NOMO-1 (cell line): ENCODE data around the gene PCBP1.
"Not testable (repeated sequence)": the region's sequence is repeated elsewhere in the genome, so short reads cannot be mapped to it uniquely, and the experiment has no call there.

Source experiments
- DNase-seq, 2 experiments: peaks; one replicate each; lab custom pipeline; 2025; ENCODE audit not compliant: unreplicated experiment in 2 of 2; lab: John Stamatoyannopoulos, UW

Gene PCBP1

GRCh38 chr2:70086838-70087701 is at the start of gene PCBP1:
TSS of gene PCBP1 (plus strand) at chr2:70087477. CDS start at chr2:70087744, 267 bp downstream.
- peak; percentile 90 to 99 for DNase-seq

GRCh38 chr2:70039366-70039765 is 47.9 kb upstream of the PCBP1 start:
- DNase-seq: no peak

DNA sequence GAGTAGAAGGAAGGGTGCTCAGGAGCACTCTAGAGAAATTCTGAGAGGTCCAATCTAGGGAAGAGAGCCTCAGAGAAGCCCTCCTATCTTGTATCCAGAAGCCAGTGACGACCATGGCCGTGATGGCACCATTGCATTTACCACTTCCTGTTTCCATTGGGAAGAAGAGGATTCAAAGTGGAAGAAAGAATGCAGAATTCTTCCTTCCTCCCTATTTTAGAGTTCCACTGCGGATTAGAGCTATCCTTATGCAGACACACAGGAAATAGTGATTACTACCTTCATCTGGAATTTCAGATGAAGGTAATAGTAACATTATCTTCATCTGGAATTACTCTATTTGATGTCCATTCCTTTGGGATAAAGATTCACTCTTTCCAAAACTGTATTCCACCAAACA is 45.6 kb upstream of the PCBP1 start:
- no peak for DNase-seq

GRCh38 chr2:70042246-70042645 is 45.0 kb upstream of the PCBP1 start:
- no peak for DNase-seq

- peak; percentile 74 to 89 for DNase-seq
Observed at GRCh38 chr2:70043252-70043875, 43.9 kb upstream of the PCBP1 start.

GRCh38 chr2:70044290-70045040 is 42.8 kb upstream of the PCBP1 start:
- no peak for DNase-seq

- DNase-seq: no peak
Observed at GRCh38 chr2:70045405-70045804, 41.9 kb upstream of the PCBP1 start.

GRCh38 chr2:70045932-70046331 is 41.3 kb upstream of the PCBP1 start:
- no peak for DNase-seq

- peak; percentile 43 to 60 for DNase-seq
Observed at GRCh38 chr2:70046534-70046933, 40.7 kb upstream of the PCBP1 start.

GRCh38 chr2:70047451-70047850 is 39.8 kb upstream of the PCBP1 start:
- DNase-seq: peak in 1 of 2 experiments; percentile 34

- DNase-seq: no peak
Observed at GRCh38 chr2:70049255-70049654, 38.0 kb upstream of the PCBP1 start.

DNA sequence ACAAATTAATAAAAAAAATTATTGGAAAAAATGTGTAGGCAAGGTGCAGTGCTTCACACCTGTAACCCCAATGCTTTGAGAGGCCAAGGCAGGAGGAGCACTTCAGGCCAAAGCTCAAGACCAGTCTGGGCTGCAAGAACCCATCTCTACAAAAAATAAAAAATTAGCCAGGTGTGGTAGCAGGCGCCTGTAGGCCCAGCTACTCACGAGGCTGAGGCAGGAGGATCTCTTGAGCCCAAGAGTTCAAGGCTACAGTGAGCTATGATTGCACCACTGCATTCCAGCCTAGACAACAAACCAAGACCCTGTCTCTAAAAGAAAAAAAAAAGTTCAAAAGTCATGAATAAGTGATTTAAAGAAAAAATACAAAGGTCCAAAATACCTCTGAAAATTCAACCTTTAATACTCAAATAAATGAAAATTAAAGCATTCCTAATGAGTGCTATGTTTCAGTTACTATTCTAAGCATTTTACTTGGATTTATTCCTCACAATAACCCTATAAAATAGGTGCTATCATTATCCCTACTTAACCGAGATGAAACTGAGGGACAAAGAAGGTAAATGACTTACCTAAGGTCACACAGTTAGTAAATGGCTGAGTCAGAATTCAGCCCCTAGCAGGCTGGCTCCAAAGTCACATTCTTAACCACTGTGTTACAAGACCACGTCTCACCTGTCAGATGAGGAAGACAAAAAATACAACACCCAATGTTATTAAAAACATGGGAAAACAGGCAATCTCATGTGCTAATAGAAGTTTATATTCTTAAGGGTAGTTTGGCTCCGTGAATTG is 36.4 kb upstream of the PCBP1 start:
- no peak for DNase-seq

DNA sequence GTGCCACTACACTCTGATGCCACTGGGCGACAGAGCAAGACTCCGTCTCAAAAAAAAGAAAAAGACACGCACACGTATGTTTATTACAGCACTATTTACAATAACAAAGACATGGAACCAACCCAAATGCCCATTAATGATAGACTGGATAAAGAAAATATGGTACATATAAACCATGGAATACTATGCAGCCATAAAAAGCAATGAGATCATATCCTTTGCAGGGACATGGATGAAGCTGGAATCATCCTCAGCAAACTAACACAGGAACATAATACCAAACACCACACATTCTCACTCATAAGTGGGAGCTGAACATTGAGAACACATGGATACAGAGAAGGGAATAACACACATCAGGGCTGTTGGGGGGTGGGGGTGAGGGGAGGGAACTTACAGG is 32.0 kb upstream of the PCBP1 start:
- DNase-seq: not testable (repeated sequence)

DNA sequence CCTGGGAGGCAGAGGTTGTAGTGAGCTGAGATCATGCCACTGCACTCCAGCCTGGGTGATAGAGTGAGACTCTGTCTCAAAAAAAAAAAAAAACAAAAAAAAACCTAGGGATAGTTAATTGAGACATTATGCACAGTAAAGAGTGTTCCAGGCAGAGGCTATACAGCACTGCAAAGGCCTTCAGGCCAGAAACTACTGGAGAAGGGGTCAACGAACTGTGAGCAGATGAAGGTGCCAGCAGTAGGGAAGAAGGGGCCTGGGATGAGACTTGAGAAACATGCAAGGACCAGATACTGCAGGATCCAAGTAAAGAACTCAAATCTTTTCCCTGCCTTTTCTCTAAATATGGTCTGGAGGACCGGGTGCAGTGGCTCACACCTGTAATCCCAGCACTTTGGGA is 26.0 kb upstream of the PCBP1 start:
- DNase-seq: no peak

DNA sequence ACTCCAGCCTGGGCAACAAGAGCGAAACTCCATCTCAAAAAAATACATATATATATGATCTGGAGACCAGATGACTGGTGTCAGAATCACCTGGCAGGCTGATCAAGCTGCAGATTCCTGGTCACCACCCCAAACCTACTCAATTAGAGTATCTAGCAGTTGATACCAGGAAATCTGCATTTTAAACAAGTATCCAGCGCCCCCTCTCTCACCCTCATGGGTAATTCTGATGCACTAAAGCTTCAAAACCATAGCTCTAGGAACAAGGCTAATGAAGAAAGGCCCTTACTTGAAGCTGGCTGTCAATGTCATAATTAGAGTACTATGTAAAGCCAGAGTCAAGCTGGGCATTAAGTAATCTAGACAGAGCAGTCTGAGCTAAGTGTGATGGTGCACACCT is 25.0 kb upstream of the PCBP1 start:
- peak in 1 of 2 experiments; percentile 14 for DNase-seq

- DNase-seq: no peak
Observed at GRCh38 chr2:70068119-70068518, 19.2 kb upstream of the PCBP1 start.

GRCh38 chr2:70069049-70069448 is 18.2 kb upstream of the PCBP1 start:
- DNase-seq: no peak

- DNase-seq: peak; percentile 72 to 89
Observed at GRCh38 chr2:70070542-70071268, 16.6 kb upstream of the PCBP1 start.

DNA sequence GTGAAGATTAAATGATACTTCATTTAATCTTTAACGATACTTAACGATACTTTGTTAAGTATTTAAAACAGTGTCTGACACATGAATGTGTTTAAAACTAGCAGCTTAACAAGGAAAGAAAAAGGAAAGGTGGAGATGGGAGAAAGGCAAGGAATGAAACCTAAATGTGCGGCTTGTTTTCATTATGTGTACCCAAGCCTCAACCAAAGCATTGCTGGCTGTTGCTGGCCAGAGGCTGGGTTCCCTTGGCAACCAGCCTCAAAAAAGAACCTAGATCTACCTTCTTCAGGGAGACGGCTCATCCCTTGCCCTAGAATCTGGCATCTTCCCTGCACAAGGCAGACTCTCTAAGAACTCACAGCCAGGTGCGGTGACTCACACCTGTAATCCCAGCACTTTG is 13.8 kb upstream of the PCBP1 start:
- DNase-seq: no peak

DNA sequence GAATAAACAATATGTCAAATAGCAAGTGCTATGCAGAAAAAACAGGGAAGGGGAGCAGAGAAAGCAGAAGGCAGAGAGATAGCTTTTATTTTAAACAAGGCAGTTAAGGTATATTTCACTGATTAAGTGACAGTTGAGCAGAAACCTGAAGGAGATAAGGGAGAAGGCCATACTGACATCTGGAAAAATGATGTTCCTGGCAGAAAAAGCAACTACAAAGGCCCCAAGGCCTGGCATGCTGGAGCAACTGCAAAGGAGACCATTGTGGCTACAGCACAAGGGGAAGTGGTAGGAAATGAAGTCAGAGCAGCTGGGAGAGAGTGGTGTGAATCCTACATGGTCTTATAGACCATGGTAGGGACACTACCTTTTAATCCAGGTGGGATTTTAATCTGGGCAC is 8.9 kb upstream of the PCBP1 start:
- peak in 1 of 2 experiments; percentile 1 for DNase-seq
